K562 (cell line): ENCODE results near the gene NT5C3B. TPM values are rescaled to one million over a fixed set of nuclear protein-coding genes. Genes with fewer than 3 reads are reported as not detected.

ENCODE experiments used
- BCL6 ChIP-seq: fragments of 250-450 bp; sonication (Bioruptor Pico); IDR thresholded peaks from 2 replicates; pipeline ENCODE4 v1.4.0; 2020
- CBFA2T3 ChIP-seq: fragments of 450-650 bp; IDR thresholded peaks from 2 replicates; pipeline ENCODE4 v1.6.1; 2017
- COPS2 ChIP-seq: fragments of 450-650 bp; conservative IDR thresholded peaks from 2 replicates; pipeline ENCODE4 v1.6.1; 2016; ENCODE audit warnings: mild to moderate bottlenecking, moderate library complexity
- FOS ChIP-seq: IDR thresholded peaks from 3 replicates; pipeline ENCODE4 v1.6.1; 2011; ENCODE audit not compliant: insufficient read length; ENCODE audit errors: extremely low read depth
- FOXA1 ChIP-seq: fragments of 450-650 bp; IDR thresholded peaks from 2 replicates; pipeline ENCODE4 v1.6.1; 2016; ENCODE audit warnings: mild to moderate bottlenecking, borderline replicate concordance
- HDGF ChIP-seq: fragments of 450-650 bp; IDR thresholded peaks from 2 replicates; pipeline ENCODE4 v1.6.1; 2016
- IFI16 ChIP-seq: fragments of 250-450 bp; sonication (Bioruptor Pico); IDR thresholded peaks from 2 replicates; pipeline ENCODE4 v2.1.2; 2022; ENCODE audit warnings: mild to moderate bottlenecking, inconsistent platforms
- MEF2A ChIP-seq: IDR thresholded peaks from 2 replicates; pipeline ENCODE4 v1.6.1; 2011; ENCODE audit warnings: low read depth, mild to moderate bottlenecking, low read length, moderate library complexity; ENCODE audit not compliant: control insufficient read depth
- NFXL1 ChIP-seq: fragments of 450-650 bp; formaldehyde crosslinking; IDR thresholded peaks from 2 replicates; pipeline ENCODE4 v1.4.0; 2021; ENCODE audit warnings: mild to moderate bottlenecking
- POLR2AphosphoS5 ChIP-seq: IDR thresholded peaks from 2 replicates; pipeline ENCODE4 v1.6.1; 2011; ENCODE audit warnings: mild to moderate bottlenecking, low read depth, low read length, moderate library complexity; ENCODE audit not compliant: control insufficient read depth, insufficient read depth
- PURB ChIP-seq: sonication (generic); formaldehyde crosslinking; IDR thresholded peaks from 2 replicates; pipeline ENCODE4 v1.9.0; 2021; ENCODE audit warnings: low read depth, mild to moderate bottlenecking, missing genetic modification reagents
- TAF1 ChIP-seq: IDR thresholded peaks from 2 replicates; pipeline ENCODE4 v1.6.1; 2011; ENCODE audit warnings: mild to moderate bottlenecking, low read length, moderate library complexity; ENCODE audit not compliant: insufficient read depth, control insufficient read depth, severe bottlenecking; ENCODE audit errors: extremely low read depth
- XRCC5 ChIP-seq: fragments of 200-400 bp; formaldehyde crosslinking; IDR thresholded peaks from 2 replicates; pipeline ENCODE4 v1.6.1; 2017; ENCODE audit warnings: low read depth, mild to moderate bottlenecking, low read length
- ZEB2 ChIP-seq: fragments of 450-650 bp; IDR thresholded peaks from 2 replicates; pipeline ENCODE4 v1.6.1; 2016
- ZFPM2 ChIP-seq: fragments of 250-450 bp; sonication (Bioruptor Pico); IDR thresholded peaks from 2 replicates; pipeline ENCODE4 v1.5.1; 2022; ENCODE audit warnings: mild to moderate bottlenecking
- ZNF766 ChIP-seq: fragments of 200-800 bp; sonication (Bioruptor generic); conservative IDR thresholded peaks from 2 replicates; pipeline ENCODE4 v1.6.1; 2016; ENCODE audit warnings: missing genetic modification characterization, missing compliant biosample characterization
- ZSCAN32 ChIP-seq: fragments of 450-650 bp; formaldehyde crosslinking; IDR thresholded peaks from 2 replicates; pipeline ENCODE4 v1.4.0; 2020; ENCODE audit warnings: mild to moderate bottlenecking, moderate library complexity
- ZZZ3 ChIP-seq: fragments of 450-650 bp; IDR thresholded peaks from 2 replicates; pipeline ENCODE4 v1.6.1; 2016; ENCODE audit warnings: antibody characterized with exemption, mild to moderate bottlenecking, moderate library complexity
- polyA plus RNA-seq, 8 experiments: library from polyadenylated mRNA; depleted of rRNA in 4 of 8; stranded (reverse) in 5 of 8; unstranded in 3 of 8; fragments of >200 nt; fragmentation: Nextera tagmentation in 2 of 8; fragmentation: Illumina TruSeq in 1 of 8; extraction: Ambion mirVana in 2 of 8; extraction: Trizol in 1 of 8; gene quantifications; 2 replicates each; pipeline versions ENCODE4 v1.2.1 to v1.2.3, GENCODE V29; 2011 to 2014; ENCODE audit warnings: inconsistent platforms in 1 of 8, missing spikeins in 1 of 8
- total RNA-seq, 7 experiments: library from RNA; depleted of rRNA in 6 of 7; stranded (reverse); fragments of >200 nt in 6 of 7; fragmentation: Illumina TruSeq in 2 of 7; extraction: Trizol in 2 of 7; gene quantifications; 2 replicates each; pipeline versions ENCODE4 v1.2.1 to v1.2.3, GENCODE V29; 2011 to 2021; ENCODE audit warnings: low replicate concordance in 1 of 7
- TF ChIP-seq, protein P1 (sequence below), 2 experiments: fragments of 450-650 bp; formaldehyde crosslinking in 1 of 2; IDR thresholded peaks; 2 replicates each; pipeline versions ENCODE4 v1.4.0 to v1.6.1; 2014 to 2020; ENCODE audit warnings: mild to moderate bottlenecking in 2 of 2, borderline replicate concordance in 1 of 2, low read depth in 1 of 2
- TF ChIP-seq, protein P2 (sequence below): sonication (generic); formaldehyde crosslinking; IDR thresholded peaks from 2 replicates; pipeline ENCODE4 v1.8.1; 2023; ENCODE audit warnings: mild to moderate bottlenecking, missing genetic modification reagents, moderate library complexity

NT5C3B gene
- total and polyA plus RNA-seq, 9 of the 15 experiments (the other 6 are each of a cell fraction or from before 2014, with no cell fraction given): 2.0 to 166 (median 85.0) TPM

DNA sequence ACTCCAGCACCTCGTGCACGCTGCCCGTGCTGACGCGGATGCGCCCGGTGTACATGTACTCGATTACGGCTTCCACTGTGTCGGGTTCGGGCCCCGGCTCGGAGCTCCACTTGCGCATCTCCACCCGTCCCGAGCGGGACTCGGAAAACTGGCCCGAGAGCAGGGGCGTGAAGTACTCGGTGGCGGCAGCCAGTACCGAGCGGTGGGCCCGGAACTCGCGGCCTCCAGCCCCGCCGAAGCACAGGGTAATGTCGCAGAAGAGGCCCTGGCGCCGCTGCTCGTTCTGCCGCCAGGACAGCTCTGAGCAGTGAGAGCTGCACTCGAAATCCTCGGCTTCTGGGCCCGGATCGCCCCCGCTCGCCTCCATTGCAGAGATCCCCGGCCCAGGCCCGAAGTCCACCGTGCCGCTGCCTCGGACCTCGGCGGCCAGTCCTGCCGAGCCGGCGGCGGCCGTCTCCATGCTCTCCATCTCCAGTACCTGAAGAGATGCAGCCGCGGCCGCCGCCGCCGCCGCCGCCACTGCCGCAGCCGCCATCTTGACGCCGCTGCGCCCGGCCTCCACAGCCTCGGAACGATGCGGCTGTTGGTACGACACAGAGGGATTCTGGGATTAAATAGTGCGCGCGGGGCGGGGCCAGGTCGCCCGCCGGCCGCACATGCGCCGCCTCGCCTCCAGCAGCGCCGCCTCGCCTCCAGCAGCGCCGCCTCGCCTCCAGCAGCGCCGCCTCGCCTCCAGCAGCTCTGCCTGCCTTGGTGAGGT lies 29.0 kb upstream of the NT5C3B start, which contains the start of gene KLHL11 (continued):
- TF ChIP-seq ZNF766 (no peak), COPS2 (no peak), MEF2A (no peak), NFXL1 (CRISPR knock-in tag) (no peak), ZSCAN32 (no peak), HDGF (no peak), FOS (no peak), ZFPM2 (CRISPR knock-in tag) (no peak), PURB (no peak), ZZZ3 (no peak), POLR2AphosphoS5 (peak; percentile 88), IFI16 (CRISPR knock-in tag) (no peak), TAF1 (peak; percentile 96), ZEB2 (no peak), XRCC5 (no peak), CBFA2T3 (no peak), FOXA1 (no peak), BCL6 (no peak)
- TF ChIP-seq, protein P1, sequence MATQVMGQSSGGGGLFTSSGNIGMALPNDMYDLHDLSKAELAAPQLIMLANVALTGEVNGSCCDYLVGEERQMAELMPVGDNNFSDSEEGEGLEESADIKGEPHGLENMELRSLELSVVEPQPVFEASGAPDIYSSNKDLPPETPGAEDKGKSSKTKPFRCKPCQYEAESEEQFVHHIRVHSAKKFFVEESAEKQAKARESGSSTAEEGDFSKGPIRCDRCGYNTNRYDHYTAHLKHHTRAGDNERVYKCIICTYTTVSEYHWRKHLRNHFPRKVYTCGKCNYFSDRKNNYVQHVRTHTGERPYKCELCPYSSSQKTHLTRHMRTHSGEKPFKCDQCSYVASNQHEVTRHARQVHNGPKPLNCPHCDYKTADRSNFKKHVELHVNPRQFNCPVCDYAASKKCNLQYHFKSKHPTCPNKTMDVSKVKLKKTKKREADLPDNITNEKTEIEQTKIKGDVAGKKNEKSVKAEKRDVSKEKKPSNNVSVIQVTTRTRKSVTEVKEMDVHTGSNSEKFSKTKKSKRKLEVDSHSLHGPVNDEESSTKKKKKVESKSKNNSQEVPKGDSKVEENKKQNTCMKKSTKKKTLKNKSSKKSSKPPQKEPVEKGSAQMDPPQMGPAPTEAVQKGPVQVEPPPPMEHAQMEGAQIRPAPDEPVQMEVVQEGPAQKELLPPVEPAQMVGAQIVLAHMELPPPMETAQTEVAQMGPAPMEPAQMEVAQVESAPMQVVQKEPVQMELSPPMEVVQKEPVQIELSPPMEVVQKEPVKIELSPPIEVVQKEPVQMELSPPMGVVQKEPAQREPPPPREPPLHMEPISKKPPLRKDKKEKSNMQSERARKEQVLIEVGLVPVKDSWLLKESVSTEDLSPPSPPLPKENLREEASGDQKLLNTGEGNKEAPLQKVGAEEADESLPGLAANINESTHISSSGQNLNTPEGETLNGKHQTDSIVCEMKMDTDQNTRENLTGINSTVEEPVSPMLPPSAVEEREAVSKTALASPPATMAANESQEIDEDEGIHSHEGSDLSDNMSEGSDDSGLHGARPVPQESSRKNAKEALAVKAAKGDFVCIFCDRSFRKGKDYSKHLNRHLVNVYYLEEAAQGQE (IDR thresholded peaks at IDR 0.05; ENCODE audit: borderline replicate concordance): no peak; the same call in 1 of the 2 replicates
- TF ChIP-seq, protein P1 (CRISPR knock-in tag; IDR thresholded peaks at IDR 0.05; ENCODE audit: low read depth): 0 out of 2 replicates have a peak, but pooled peaks have one; percentile 50
- TF ChIP-seq, protein P2, sequence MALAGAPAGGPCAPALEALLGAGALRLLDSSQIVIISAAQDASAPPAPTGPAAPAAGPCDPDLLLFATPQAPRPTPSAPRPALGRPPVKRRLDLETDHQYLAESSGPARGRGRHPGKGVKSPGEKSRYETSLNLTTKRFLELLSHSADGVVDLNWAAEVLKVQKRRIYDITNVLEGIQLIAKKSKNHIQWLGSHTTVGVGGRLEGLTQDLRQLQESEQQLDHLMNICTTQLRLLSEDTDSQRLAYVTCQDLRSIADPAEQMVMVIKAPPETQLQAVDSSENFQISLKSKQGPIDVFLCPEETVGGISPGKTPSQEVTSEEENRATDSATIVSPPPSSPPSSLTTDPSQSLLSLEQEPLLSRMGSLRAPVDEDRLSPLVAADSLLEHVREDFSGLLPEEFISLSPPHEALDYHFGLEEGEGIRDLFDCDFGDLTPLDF (CRISPR knock-in tag): 0 out of 2 replicates have a peak, but pooled peaks have one; percentile 76
